Measurements from ENCODE around the gene BUD13.

DNA sequence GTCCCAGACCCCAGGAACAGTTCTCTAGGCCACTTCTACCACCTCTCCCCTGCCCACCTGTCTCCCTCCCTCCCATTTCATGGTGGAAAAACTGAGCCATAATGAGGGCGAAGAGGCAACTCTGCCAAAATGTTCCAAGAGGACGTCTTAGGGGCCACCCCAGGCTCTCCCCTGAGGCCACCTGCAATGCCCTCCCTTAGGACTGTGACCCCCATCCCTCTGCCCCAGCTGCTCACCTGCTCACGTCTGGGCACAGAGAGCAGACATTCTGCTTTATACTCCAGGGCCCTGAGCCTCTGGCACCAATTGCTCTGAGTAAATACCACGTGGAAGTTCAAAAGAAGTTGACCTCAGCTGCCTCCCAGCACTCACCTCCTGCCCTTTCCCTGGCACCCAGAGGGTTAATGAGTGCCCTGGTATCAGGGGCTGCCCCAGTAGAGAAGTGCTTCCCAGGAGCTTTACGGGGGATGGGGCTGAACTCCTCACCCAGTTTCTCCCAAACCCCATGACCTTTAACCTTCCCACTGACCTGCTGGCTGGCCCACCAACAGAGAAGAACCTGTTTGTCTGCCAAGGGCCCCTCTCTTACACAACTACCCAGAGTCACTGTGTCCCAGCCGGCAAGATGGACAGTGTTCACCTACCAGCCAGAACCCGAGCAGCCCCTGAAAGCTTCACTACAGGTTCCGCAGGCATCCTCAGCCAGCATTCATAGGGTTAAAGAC is 19.5 kb upstream of the BUD13 start:
- TF ChIP-seq, protein P1, sequence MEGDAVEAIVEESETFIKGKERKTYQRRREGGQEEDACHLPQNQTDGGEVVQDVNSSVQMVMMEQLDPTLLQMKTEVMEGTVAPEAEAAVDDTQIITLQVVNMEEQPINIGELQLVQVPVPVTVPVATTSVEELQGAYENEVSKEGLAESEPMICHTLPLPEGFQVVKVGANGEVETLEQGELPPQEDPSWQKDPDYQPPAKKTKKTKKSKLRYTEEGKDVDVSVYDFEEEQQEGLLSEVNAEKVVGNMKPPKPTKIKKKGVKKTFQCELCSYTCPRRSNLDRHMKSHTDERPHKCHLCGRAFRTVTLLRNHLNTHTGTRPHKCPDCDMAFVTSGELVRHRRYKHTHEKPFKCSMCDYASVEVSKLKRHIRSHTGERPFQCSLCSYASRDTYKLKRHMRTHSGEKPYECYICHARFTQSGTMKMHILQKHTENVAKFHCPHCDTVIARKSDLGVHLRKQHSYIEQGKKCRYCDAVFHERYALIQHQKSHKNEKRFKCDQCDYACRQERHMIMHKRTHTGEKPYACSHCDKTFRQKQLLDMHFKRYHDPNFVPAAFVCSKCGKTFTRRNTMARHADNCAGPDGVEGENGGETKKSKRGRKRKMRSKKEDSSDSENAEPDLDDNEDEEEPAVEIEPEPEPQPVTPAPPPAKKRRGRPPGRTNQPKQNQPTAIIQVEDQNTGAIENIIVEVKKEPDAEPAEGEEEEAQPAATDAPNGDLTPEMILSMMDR (IDR thresholded peaks at IDR 0.05), result no peak
- TF ChIP-seq POLR2A (IDR thresholded peaks at IDR 0.05), result no peak

Data from breast epithelium (tissue), 3 donors.